GM23338 (cell line): ENCODE measurements around the gene TNFSF13B. TPM values are rescaled to one million over a fixed set of nuclear protein-coding genes. Genes with fewer than 3 reads are reported as not detected.

Experiments used
- ATAC-seq: fragments of 200-7000 bp; cut with Tn5 transposase; 3 replicates; pipeline ENCODE4 v1.9.1; 2020
- DNase-seq: peaks from one replicate; pipeline ENCODE4 v3.0.0-alpha.2; 2015; ENCODE audit warnings: low spot score
- H2AFZ ChIP-seq: fragments of 200-600 bp; sonication (generic); 2 replicates; pipeline ENCODE4 v1.8.0; 2016; ENCODE audit warnings: antibody characterized with exemption, mild to moderate bottlenecking, moderate library complexity
- H3F3A ChIP-seq: fragments of 200-600 bp; sonication (generic); replicated peaks from 2 replicates; pipeline ENCODE4 v1.8.0; 2017; ENCODE audit warnings: antibody characterized with exemption, mixed run types, low read depth
- H3K27ac ChIP-seq: fragments of 200-600 bp; sonication (generic); 2 replicates; pipeline ENCODE4 v1.6.1; 2016; ENCODE audit warnings: low read depth
- H3K27me3 ChIP-seq: fragments of 200-600 bp; sonication (generic); 2 replicates; pipeline ENCODE4 v1.8.0; 2016; ENCODE audit warnings: mild to moderate bottlenecking, mixed run types, moderate library complexity; ENCODE audit not compliant: insufficient read depth
- H3K36me3 ChIP-seq: fragments of 200-600 bp; sonication (generic); 2 replicates; pipeline ENCODE4 v1.8.0; 2016; ENCODE audit warnings: mild to moderate bottlenecking; ENCODE audit not compliant: insufficient read depth
- H3K4me1 ChIP-seq: fragments of 200-600 bp; sonication (generic); 2 replicates; pipeline ENCODE4 v1.8.0; 2016; ENCODE audit warnings: mild to moderate bottlenecking, moderate library complexity; ENCODE audit not compliant: insufficient read depth
- H3K4me2 ChIP-seq: fragments of 200-600 bp; sonication (generic); 2 replicates; pipeline ENCODE4 v1.7.1; 2017; ENCODE audit warnings: mixed run types
- H3K4me3 ChIP-seq: fragments of 200-600 bp; sonication (generic); 2 replicates; pipeline ENCODE4 v1.6.1; 2016; ENCODE audit warnings: mixed run types
- H3K79me2 ChIP-seq: fragments of 200-600 bp; sonication (generic); replicated peaks from 2 replicates; pipeline ENCODE4 v1.8.0; 2017; ENCODE audit warnings: mild to moderate bottlenecking; ENCODE audit not compliant: insufficient read depth
- H3K9me2 ChIP-seq: fragments of 200-600 bp; sonication (generic); 2 replicates; pipeline ENCODE4 v1.8.0; 2017; ENCODE audit not compliant: insufficient read depth
- H4K20me1 ChIP-seq: fragments of 200-600 bp; sonication (generic); replicated peaks from 2 replicates; pipeline ENCODE4 v1.8.0; 2017; ENCODE audit warnings: mild to moderate bottlenecking; ENCODE audit not compliant: insufficient read depth
- H3K27ac Mint-ChIP-seq: 2 replicates; pipeline ENCODE4 v1.8.0; 2020; ENCODE audit warnings: inconsistent platforms, mild to moderate bottlenecking, moderate library complexity, mixed read lengths
- H3K27me3 Mint-ChIP-seq: 3 replicates; pipeline ENCODE4 v1.8.0; 2022; ENCODE audit warnings: low read depth, mild to moderate bottlenecking, moderate library complexity, mixed read lengths, inconsistent platforms; ENCODE audit not compliant: insufficient read depth, poor library complexity
- H3K36me3 Mint-ChIP-seq: 3 replicates; pipeline ENCODE4 v1.8.0; 2021; ENCODE audit warnings: low read depth, mild to moderate bottlenecking, inconsistent platforms, moderate library complexity, mixed read lengths
- H3K4me1 Mint-ChIP-seq: 3 replicates; pipeline ENCODE4 v1.8.0; 2020; ENCODE audit warnings: mild to moderate bottlenecking, inconsistent platforms, mixed read lengths
- H3K4me3 Mint-ChIP-seq: 3 replicates; pipeline ENCODE4 v1.8.0; 2021; ENCODE audit warnings: moderate library complexity, mild to moderate bottlenecking, inconsistent platforms, mixed read lengths
- H3K9me3 Mint-ChIP-seq: 3 replicates; pipeline ENCODE4 v1.8.0; 2020; ENCODE audit warnings: moderate library complexity, mild to moderate bottlenecking, inconsistent platforms, mixed read lengths
- EZH2 ChIP-seq: fragments of 200-600 bp; sonication (generic); IDR thresholded peaks from one replicate; pipeline ENCODE4 v1.8.0; 2017; ENCODE audit warnings: antibody characterized with exemption, mild to moderate bottlenecking, low read depth; ENCODE audit not compliant: unreplicated experiment
- JUNB ChIP-seq: IDR thresholded peaks from one replicate; pipeline ENCODE4 v1.6.1; 2016; ENCODE audit warnings: antibody characterized with exemption; ENCODE audit not compliant: unreplicated experiment
- POLR2AphosphoS5 ChIP-seq: IDR thresholded peaks from 2 replicates; pipeline ENCODE4 v1.6.1; 2016; ENCODE audit warnings: antibody characterized with exemption, low read depth
- ZNF114 ChIP-seq: fragments of 250-450 bp; sonication (Bioruptor Pico); IDR thresholded peaks from 2 replicates; pipeline ENCODE4 v1.5.0; 2020; ENCODE audit warnings: mild to moderate bottlenecking, moderate library complexity
- ZNF462 ChIP-seq: fragments of 250-450 bp; sonication (Bioruptor Pico); IDR thresholded peaks from 2 replicates; pipeline ENCODE4 v1.5.0; 2020; ENCODE audit warnings: mild to moderate bottlenecking, moderate library complexity
- polyA plus RNA-seq: library from polyadenylated mRNA; unstranded; fragments of >200 nt; fragmentation: Nextera tagmentation; extraction: Ambion mirVana; gene quantifications from 2 replicates; pipeline ENCODE4 v1.2.1, GENCODE V29; 2016
- total RNA-seq: library from RNA; depleted of rRNA; stranded (reverse); fragments of >200 nt; shearing (Covaris generic); gene quantifications from 2 replicates; pipeline ENCODE4 v1.2.3, GENCODE V29; 2014
- TF ChIP-seq, protein P1 (sequence below): IDR thresholded peaks from 2 replicates; pipeline ENCODE4 v1.6.1; 2016; ENCODE audit warnings: antibody characterized with exemption

The TNFSF13B gene
- total and polyA plus RNA-seq, 2 experiments from 2014 or later, result 0.10 to 0.55 TPM

GRCh38 chr13:108274718-108275117 lies 5.2 kb downstream of the TNFSF13B start (continued):
- TF ChIP-seq ZNF462 (CRISPR knock-in tag), result no peak

GRCh38 chr13:108276060-108276459 lies 6.5 kb downstream of the TNFSF13B start:
- Mint-ChIP-seq H3K36me3 (no peaks in the 10 kb centered on the region; the same call in 2 of the 3 replicates), H3K4me3 (no peak overlapping the region), H3K4me1 (peaks cover 11% of the 10 kb centered on the region), H3K9me3 (no peaks in the 10 kb centered on the region), H3K27me3 (no peaks in the 10 kb centered on the region), H3K27ac (no peak overlapping the region)
- Histone ChIP-seq H3K4me3 (no peak overlapping the region), H3K4me2 (no peak overlapping the region), H2AFZ (no peak overlapping the region), H3K27me3 (no peaks in the 10 kb centered on the region), H3K4me1 (peaks cover 4% of the 10 kb centered on the region; the same call in 1 of the 2 replicates), H3K36me3 (no peaks in the 10 kb centered on the region), H3F3A (no peaks in the 10 kb centered on the region), H3K79me2 (no peaks in the 10 kb centered on the region), H4K20me1 (no peaks in the 10 kb centered on the region), H3K27ac (no peak overlapping the region), H3K9me2 (peaks cover 5% of the 10 kb centered on the region; the same call in 1 of the 2 replicates)
- ATAC-seq (no peak), DNase-seq (no peak)
- TF ChIP-seq JUNB, result no peak
- TF ChIP-seq EZH2, result no peak
- TF ChIP-seq ZNF114, result no peak
- TF ChIP-seq, protein P1, sequence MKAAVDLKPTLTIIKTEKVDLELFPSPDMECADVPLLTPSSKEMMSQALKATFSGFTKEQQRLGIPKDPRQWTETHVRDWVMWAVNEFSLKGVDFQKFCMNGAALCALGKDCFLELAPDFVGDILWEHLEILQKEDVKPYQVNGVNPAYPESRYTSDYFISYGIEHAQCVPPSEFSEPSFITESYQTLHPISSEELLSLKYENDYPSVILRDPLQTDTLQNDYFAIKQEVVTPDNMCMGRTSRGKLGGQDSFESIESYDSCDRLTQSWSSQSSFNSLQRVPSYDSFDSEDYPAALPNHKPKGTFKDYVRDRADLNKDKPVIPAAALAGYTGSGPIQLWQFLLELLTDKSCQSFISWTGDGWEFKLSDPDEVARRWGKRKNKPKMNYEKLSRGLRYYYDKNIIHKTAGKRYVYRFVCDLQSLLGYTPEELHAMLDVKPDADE, result no peak
- TF ChIP-seq POLR2AphosphoS5, result no peak
